ENCODE measurements around the gene KIR3DL3. TPM values are rescaled to one million over a fixed set of nuclear protein-coding genes. Genes with fewer than 3 reads are reported as not detected.

KIR3DL3 gene
- total RNA-seq, 1 donor, result not detected

DNA sequence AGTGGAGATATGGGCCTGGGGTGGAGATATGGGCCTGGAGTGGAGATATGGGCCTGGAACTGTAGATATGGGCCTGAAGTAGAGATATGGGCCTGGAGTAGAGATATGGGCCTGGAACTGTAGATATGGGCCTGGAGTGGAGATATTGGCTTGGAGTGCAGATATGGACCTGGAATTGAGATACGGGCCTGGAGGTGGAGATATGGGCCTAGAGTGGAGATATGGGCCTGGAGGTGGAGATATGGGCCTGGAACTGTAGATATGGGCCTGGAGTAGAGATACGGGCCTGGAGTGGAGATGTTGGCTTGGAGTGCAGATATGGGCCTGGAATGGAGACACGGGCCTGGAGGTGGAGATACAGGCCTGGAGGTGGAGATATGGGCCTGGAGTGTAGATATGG, 402 bp downstream of the KIR3DL3 start:
- DNase-seq (ENCODE audit: insufficient read length, low spot score, missing footprints), result no peak
- no peaks in the 10 kb centered on the region for H3K27me3 ChIP-seq (ENCODE audit: insufficient read depth, low read length)
- no peaks in the 10 kb centered on the region for H4K20me1 ChIP-seq (ENCODE audit: insufficient read depth, low read length)
- TF ChIP-seq, protein P1, sequence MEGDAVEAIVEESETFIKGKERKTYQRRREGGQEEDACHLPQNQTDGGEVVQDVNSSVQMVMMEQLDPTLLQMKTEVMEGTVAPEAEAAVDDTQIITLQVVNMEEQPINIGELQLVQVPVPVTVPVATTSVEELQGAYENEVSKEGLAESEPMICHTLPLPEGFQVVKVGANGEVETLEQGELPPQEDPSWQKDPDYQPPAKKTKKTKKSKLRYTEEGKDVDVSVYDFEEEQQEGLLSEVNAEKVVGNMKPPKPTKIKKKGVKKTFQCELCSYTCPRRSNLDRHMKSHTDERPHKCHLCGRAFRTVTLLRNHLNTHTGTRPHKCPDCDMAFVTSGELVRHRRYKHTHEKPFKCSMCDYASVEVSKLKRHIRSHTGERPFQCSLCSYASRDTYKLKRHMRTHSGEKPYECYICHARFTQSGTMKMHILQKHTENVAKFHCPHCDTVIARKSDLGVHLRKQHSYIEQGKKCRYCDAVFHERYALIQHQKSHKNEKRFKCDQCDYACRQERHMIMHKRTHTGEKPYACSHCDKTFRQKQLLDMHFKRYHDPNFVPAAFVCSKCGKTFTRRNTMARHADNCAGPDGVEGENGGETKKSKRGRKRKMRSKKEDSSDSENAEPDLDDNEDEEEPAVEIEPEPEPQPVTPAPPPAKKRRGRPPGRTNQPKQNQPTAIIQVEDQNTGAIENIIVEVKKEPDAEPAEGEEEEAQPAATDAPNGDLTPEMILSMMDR (IDR thresholded peaks at IDR 0.05; ENCODE audit: extremely low read depth, low read depth, low read length), result no peak
- H3K79me2 ChIP-seq (ENCODE audit: insufficient read depth, low read length), result no peaks in the 10 kb centered on the region
- H2AFZ ChIP-seq (ENCODE audit: low read length), result no peak overlapping the region
- H3K9me3 ChIP-seq (ENCODE audit: low read depth, low read length), result peaks cover 4% of the 10 kb centered on the region
- H3K4me2 ChIP-seq (ENCODE audit: insufficient read depth, low read length), result no peak overlapping the region
- no peak overlapping the region for H3K27ac ChIP-seq (ENCODE audit: low read depth, low read length)
- H3K4me3 ChIP-seq (ENCODE audit: insufficient read depth, low read length), result no peak overlapping the region
- no peaks in the 10 kb centered on the region for H3K36me3 ChIP-seq (ENCODE audit: insufficient read depth, low read length)
- no peaks in the 10 kb centered on the region for H3K4me1 ChIP-seq (ENCODE audit: insufficient read depth, low read length)

DNA sequence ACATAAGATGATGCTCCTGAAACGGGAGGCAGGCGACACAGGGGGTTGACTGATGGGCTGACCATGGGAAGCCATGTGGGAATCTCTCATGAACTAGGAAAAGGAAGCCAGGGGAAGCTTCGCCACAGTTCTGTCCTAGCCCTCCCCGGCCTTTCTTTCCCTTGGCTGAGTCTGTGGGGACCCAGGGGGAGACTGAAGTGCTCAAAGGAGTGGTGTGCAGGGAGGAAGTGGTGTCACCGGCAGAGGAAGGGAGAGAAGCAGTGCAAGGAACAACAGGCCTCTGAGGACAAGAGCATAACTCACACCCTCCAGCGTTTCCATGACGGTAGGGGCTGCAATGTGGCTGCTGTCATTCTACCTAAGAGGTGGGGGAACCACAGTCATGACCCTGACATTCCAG, 1.1 kb downstream of the KIR3DL3 start:
- H3K36me3 ChIP-seq (ENCODE audit: insufficient read depth, low read length), result no peaks in the 10 kb centered on the region
- TF ChIP-seq, protein P1 (IDR thresholded peaks at IDR 0.05; ENCODE audit: extremely low read depth, low read depth, low read length), result no peak
- H3K9me3 ChIP-seq (ENCODE audit: low read depth, low read length), result peaks cover 4% of the 10 kb centered on the region

DNA sequence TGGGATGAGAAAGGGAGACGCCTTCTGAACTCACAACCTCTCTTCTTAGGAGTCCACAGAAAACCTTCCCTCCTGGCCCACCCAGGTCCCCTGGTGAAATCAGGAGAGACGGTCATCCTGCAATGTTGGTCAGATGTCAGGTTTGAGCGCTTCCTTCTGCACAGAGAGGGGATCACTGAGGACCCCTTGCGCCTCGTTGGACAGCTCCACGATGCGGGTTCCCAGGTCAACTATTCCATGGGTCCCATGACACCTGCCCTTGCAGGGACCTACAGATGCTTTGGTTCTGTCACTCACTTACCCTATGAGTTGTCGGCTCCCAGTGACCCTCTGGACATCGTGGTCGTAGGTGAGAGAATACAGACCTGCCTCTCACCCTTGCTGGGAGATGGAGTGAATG, 3.3 kb downstream of the KIR3DL3 start:
- no peaks in the 10 kb centered on the region for H3K36me3 ChIP-seq (ENCODE audit: insufficient read depth, low read length)
- no peak for DNase-seq (ENCODE audit: insufficient read length, low spot score, missing footprints)
- no peaks in the 10 kb centered on the region for H4K20me1 ChIP-seq (ENCODE audit: insufficient read depth, low read length)
- no peak overlapping the region for H2AFZ ChIP-seq (ENCODE audit: low read length)
- no peaks in the 10 kb centered on the region for H3K79me2 ChIP-seq (ENCODE audit: insufficient read depth, low read length)
- no peak overlapping the region for H3K27ac ChIP-seq (ENCODE audit: low read depth, low read length)
- TF ChIP-seq, protein P1 (IDR thresholded peaks at IDR 0.05; ENCODE audit: extremely low read depth, low read depth, low read length), result no peak
- H3K4me2 ChIP-seq (ENCODE audit: insufficient read depth, low read length), result no peak overlapping the region
- H3K9me3 ChIP-seq (ENCODE audit: low read depth, low read length), result no peaks in the 10 kb centered on the region
- no peaks in the 10 kb centered on the region for H3K27me3 ChIP-seq (ENCODE audit: insufficient read depth, low read length)
- H3K4me3 ChIP-seq (ENCODE audit: insufficient read depth, low read length), result no peak overlapping the region
- no peaks in the 10 kb centered on the region for H3K4me1 ChIP-seq (ENCODE audit: insufficient read depth, low read length)

More for the DNA sequence above, 1.1 kb downstream of the KIR3DL3 start:
- Histone ChIP-seq H3K27me3 (ENCODE audit: insufficient read depth, low read length) (no peaks in the 10 kb centered on the region), H3K79me2 (ENCODE audit: insufficient read depth, low read length) (no peaks in the 10 kb centered on the region), H4K20me1 (ENCODE audit: insufficient read depth, low read length) (no peaks in the 10 kb centered on the region), H3K4me2 (ENCODE audit: insufficient read depth, low read length) (no peak overlapping the region), H2AFZ (ENCODE audit: low read length) (no peak overlapping the region), H3K27ac (ENCODE audit: low read depth, low read length) (no peak overlapping the region), H3K4me1 (ENCODE audit: insufficient read depth, low read length) (no peaks in the 10 kb centered on the region), H3K4me3 (ENCODE audit: insufficient read depth, low read length) (no peak overlapping the region)
- no peak for DNase-seq (ENCODE audit: insufficient read length, low spot score, missing footprints)

DNA sequence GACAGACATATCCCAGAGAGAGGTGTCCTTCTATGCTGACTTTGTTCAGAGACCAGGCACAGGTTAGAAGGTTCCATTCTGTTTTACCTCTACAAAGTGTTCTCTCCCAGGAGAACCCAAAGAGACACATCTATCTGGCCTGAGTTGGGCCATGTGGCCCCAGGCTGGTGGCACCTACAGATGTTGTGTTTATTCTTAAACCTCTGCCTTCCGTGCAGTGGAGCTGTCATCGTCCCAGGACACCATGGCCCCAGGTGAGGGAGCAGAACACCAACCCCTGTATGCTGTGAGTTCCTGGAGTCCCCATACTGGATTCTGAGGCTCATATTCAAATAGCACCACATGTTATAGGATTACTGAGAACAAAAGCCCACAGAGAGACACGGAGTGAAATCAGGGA, 3.9 kb downstream of the KIR3DL3 start:
- H3K4me1 ChIP-seq (ENCODE audit: insufficient read depth, low read length), result no peaks in the 10 kb centered on the region
- H4K20me1 ChIP-seq (ENCODE audit: insufficient read depth, low read length), result no peaks in the 10 kb centered on the region
- no peaks in the 10 kb centered on the region for H3K9me3 ChIP-seq (ENCODE audit: low read depth, low read length)
- H2AFZ ChIP-seq (ENCODE audit: low read length), result no peak overlapping the region
- no peak overlapping the region for H3K4me2 ChIP-seq (ENCODE audit: insufficient read depth, low read length)
- H3K27ac ChIP-seq (ENCODE audit: low read depth, low read length), result no peak overlapping the region
- no peaks in the 10 kb centered on the region for H3K79me2 ChIP-seq (ENCODE audit: insufficient read depth, low read length)
- no peaks in the 10 kb centered on the region for H3K27me3 ChIP-seq (ENCODE audit: insufficient read depth, low read length)
- TF ChIP-seq, protein P1 (IDR thresholded peaks at IDR 0.05; ENCODE audit: extremely low read depth, low read depth, low read length), result no peak
- DNase-seq (ENCODE audit: insufficient read length, low spot score, missing footprints), result no peak
- no peaks in the 10 kb centered on the region for H3K36me3 ChIP-seq (ENCODE audit: insufficient read depth, low read length)
- no peak overlapping the region for H3K4me3 ChIP-seq (ENCODE audit: insufficient read depth, low read length)

Data from osteoblast (primary cell).